B cell (primary cell): Measurements from ENCODE around the gene TMEM255B. TPM values are rescaled to one million over a fixed set of nuclear protein-coding genes. Genes with fewer than 3 reads are reported as not detected.

ENCODE experiments used
- ATAC-seq: fragments of 200-7000 bp; cut with Tn5 transposase; one replicate; pipeline ENCODE4 v1.10.0; 2021; ENCODE audit warnings: low read depth, mild to moderate bottlenecking, moderate number of reproducible peaks, moderate library complexity
- CTCF ChIA-PET: fragments of 350-600 bp; sonication (Branson Sonifier 250); formaldehyde crosslinking; loops from one replicate; lab custom pipeline; 2021; ENCODE audit warnings: antibody characterized with exemption, inconsistent platforms; lab: Charles Lee
- POLR2A ChIA-PET: fragments of 350-600 bp; sonication (Branson Sonifier 250); formaldehyde crosslinking; loops from one replicate; lab custom pipeline; 2021; ENCODE audit warnings: antibody characterized with exemption; lab: Charles Lee
- DNase-seq: peaks from one replicate; pipeline ENCODE4 v3.0.0; 2013
- H2AFZ ChIP-seq: 2 replicates; pipeline ENCODE4 v1.6.1; 2012; ENCODE audit warnings: mild to moderate bottlenecking, low read depth, low read length; ENCODE audit not compliant: insufficient read depth, poor library complexity, severe bottlenecking
- H3K27ac ChIP-seq, 2 donors: 1 replicate in 1 of 2; 2 replicates in 1 of 2; pipeline ENCODE4 v1.5.1; 2012 to 2013; ENCODE audit warnings: low read length in 2 of 2, mild to moderate bottlenecking in 2 of 2, moderate library complexity in 1 of 2
- H3K27me3 ChIP-seq, 4 experiments: fragments of 200-600 bp in 1 of 4; sonication (generic) in 1 of 4; replicated peaks in 1 of 4; 1 replicate in 2 of 4; 2 replicates in 2 of 4; pipeline versions ENCODE4 v1.6.1 to v1.7.0; 2013 to 2016; ENCODE audit warnings: low read length in 3 of 4, mild to moderate bottlenecking in 2 of 4, mixed read lengths in 1 of 4, moderate library complexity in 1 of 4; ENCODE audit not compliant: insufficient read depth in 4 of 4, control insufficient read depth in 3 of 4; ENCODE audit errors: control extremely low read depth in 1 of 4
- H3K36me3 ChIP-seq, 2 experiments: replicated peaks in 1 of 2; 1 replicate in 1 of 2; 2 replicates in 1 of 2; pipeline versions ENCODE4 v1.6.1 to v1.7.1; 2013; ENCODE audit warnings: low read length in 1 of 2; ENCODE audit not compliant: insufficient read depth in 2 of 2, control insufficient read depth in 1 of 2; ENCODE audit errors: control extremely low read depth in 1 of 2, extremely low read depth in 1 of 2
- H3K4me1 ChIP-seq, 2 donors: fragments of 200-600 bp in 1 of 2; sonication (generic) in 1 of 2; 1 replicate in 1 of 2; 2 replicates in 1 of 2; pipeline versions ENCODE4 v1.5.1 to v1.6.1; 2013 to 2017; ENCODE audit warnings: low read length in 2 of 2; ENCODE audit not compliant: control insufficient read depth in 2 of 2, insufficient read depth in 2 of 2
- H3K4me2 ChIP-seq: replicated peaks from 2 replicates; pipeline ENCODE3; 2012; ENCODE audit warnings: mild to moderate bottlenecking, low read depth, low read length; ENCODE audit not compliant: poor library complexity, severe bottlenecking
- H3K4me3 ChIP-seq, 5 experiments: fragments of 200-600 bp in 1 of 5; sonication (generic) in 1 of 5; 1 replicate in 3 of 5; 2 replicates in 2 of 5; pipeline versions ENCODE4 v1.5.1 to v1.7.0; 2011 to 2016; ENCODE audit warnings: low read length in 4 of 5, mild to moderate bottlenecking in 4 of 5, low read depth in 2 of 5, control low read depth in 1 of 5, moderate library complexity in 1 of 5; ENCODE audit not compliant: insufficient read depth in 1 of 5; ENCODE audit errors: control extremely low read depth in 1 of 5, extremely low read depth in 1 of 5
- H3K79me2 ChIP-seq: fragments of 200-600 bp; sonication (generic); one replicate; pipeline ENCODE4 v1.6.0; 2016; ENCODE audit warnings: low read length; ENCODE audit not compliant: control insufficient read depth, insufficient read depth
- H3K9ac ChIP-seq: fragments of 200-600 bp; sonication (generic); 2 replicates; pipeline ENCODE4 v1.6.1; 2017; ENCODE audit warnings: mild to moderate bottlenecking, low read length, moderate library complexity
- H3K9me3 ChIP-seq, 3 donors: one replicate each; pipeline versions ENCODE4 v1.6.1 to v1.7.1; 2013; ENCODE audit warnings: low read length in 2 of 3; ENCODE audit not compliant: control insufficient read depth in 2 of 3, insufficient read depth in 1 of 3; ENCODE audit errors: control extremely low read depth in 1 of 3
- H4K20me1 ChIP-seq: 2 replicates; pipeline ENCODE4 v1.6.0; 2012; ENCODE audit warnings: mild to moderate bottlenecking, low read length; ENCODE audit not compliant: insufficient read depth, control insufficient read depth, poor library complexity, severe bottlenecking
- H3K27ac Mint-ChIP-seq: one replicate; pipeline ENCODE4 v1.8.0; 2021; ENCODE audit warnings: mixed read lengths
- H3K27me3 Mint-ChIP-seq: one replicate; pipeline ENCODE4 v1.8.0; 2021; ENCODE audit warnings: mixed read lengths
- H3K4me1 Mint-ChIP-seq: one replicate; pipeline ENCODE4 v1.8.0; 2021; ENCODE audit warnings: mixed read lengths
- H3K4me3 Mint-ChIP-seq: one replicate; pipeline ENCODE4 v1.8.0; 2021; ENCODE audit warnings: mixed read lengths
- H3K9me3 Mint-ChIP-seq: one replicate; pipeline ENCODE4 v1.8.0; 2022; ENCODE audit warnings: mixed read lengths; ENCODE audit not compliant: insufficient read depth
- EZH2 ChIP-seq: IDR thresholded peaks from 2 replicates; pipeline ENCODE4 v1.6.1; 2012; ENCODE audit warnings: borderline replicate concordance, low read depth, mild to moderate bottlenecking, moderate library complexity, low read length; ENCODE audit not compliant: insufficient read depth, poor library complexity, severe bottlenecking
- WGBS: methylation state at CpG from one replicate; pipeline ENCODE4 v1.1.5; 2013; ENCODE audit warnings: missing lambda C conversion rate; ENCODE audit not compliant: insufficient coverage; 5-methylcytosine and 5-hydroxymethylcytosine counted together
- intact Hi-C: fragments of 100-400 bp; cut with micrococcal nuclease; formaldehyde crosslinking; loops from one replicate; pipeline ENCODE4 v1.10.0; 2022
- polyA plus RNA-seq: library from polyadenylated mRNA; depleted of rRNA; stranded (reverse); fragments of >200 nt; gene quantifications from 2 replicates; pipeline ENCODE4 v1.2.3, GENCODE V29; 2012
- total RNA-seq, 2 donors: library from RNA; stranded (reverse); fragments of 120-200 nt in 1 of 2; gene quantifications; 1 replicate in 1 of 2; 2 replicates in 1 of 2; pipeline versions ENCODE4 v1.2.3 to v1.2.4, GENCODE V29; 2013 to 2022
- TF ChIP-seq, protein P1 (sequence below): fragments of 200-600 bp; IDR thresholded peaks from one replicate; pipeline ENCODE4 v1.8.0; 2022; ENCODE audit warnings: antibody characterized with exemption, mild to moderate bottlenecking

TMEM255B gene
- total and polyA plus RNA-seq, 2 donors (not counting 1 experiment from before 2014, with no cell fraction given), result 2.1 to 8.2 TPM

DNA sequence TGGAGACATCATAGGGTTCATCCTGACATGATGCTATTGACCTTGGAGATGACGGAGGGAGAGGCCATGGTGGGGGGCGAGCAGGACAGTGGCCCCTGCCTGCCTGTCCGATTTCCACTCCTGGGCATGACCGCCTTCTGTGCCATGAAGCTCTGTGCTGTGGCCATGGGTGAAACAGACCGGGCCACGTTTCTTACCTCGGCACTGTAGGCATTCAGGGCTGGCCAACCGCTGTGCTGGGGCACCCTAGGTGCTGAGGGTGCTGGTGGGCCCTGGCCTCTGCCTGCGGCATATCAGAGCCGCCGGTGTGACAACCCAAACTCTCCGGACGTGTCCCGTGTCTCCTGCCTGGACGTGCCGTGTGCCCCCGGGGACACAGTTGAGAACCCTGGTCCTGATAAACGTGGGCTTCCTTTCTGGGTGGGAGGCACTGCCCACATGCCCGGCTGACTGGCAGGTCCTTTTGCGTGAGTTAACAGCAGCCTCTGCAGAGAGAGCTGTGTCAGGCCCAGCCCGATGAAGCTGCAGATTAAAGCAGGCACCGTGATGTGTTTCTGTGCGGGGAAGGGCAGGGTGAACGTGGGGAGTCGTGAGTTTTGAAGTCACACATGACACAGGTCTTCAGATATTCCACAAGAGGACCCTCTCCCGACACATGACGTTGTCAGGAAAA lies 46.5 kb downstream of the TMEM255B start:
- no peak overlapping the region for H3K9ac ChIP-seq
- ChIA-PET POLR2A (no interaction called here), CTCF (no interaction called here)
- H3K4me1 Mint-ChIP-seq, result no peaks in the 10 kb centered on the region
- no peak overlapping the region for H3K4me3 ChIP-seq
- no peaks in the 10 kb centered on the region for H3K4me1 ChIP-seq
- H3K27ac Mint-ChIP-seq, result no peak overlapping the region
- H3K4me3 Mint-ChIP-seq, result no peak overlapping the region
- 96% methylated on average over 24 of the region's 27 CpGs for WGBS
- no peaks in the 10 kb centered on the region for H3K27me3 ChIP-seq
- no peak overlapping the region for H3K4me2 ChIP-seq
- no peak overlapping the region for H2AFZ ChIP-seq
- H3K27me3 Mint-ChIP-seq, result no peaks in the 10 kb centered on the region
- no peak overlapping the region for H3K27ac ChIP-seq
- H4K20me1 ChIP-seq, result no peaks in the 10 kb centered on the region
- TF ChIP-seq EZH2, result no peak
- TF ChIP-seq, protein P1, sequence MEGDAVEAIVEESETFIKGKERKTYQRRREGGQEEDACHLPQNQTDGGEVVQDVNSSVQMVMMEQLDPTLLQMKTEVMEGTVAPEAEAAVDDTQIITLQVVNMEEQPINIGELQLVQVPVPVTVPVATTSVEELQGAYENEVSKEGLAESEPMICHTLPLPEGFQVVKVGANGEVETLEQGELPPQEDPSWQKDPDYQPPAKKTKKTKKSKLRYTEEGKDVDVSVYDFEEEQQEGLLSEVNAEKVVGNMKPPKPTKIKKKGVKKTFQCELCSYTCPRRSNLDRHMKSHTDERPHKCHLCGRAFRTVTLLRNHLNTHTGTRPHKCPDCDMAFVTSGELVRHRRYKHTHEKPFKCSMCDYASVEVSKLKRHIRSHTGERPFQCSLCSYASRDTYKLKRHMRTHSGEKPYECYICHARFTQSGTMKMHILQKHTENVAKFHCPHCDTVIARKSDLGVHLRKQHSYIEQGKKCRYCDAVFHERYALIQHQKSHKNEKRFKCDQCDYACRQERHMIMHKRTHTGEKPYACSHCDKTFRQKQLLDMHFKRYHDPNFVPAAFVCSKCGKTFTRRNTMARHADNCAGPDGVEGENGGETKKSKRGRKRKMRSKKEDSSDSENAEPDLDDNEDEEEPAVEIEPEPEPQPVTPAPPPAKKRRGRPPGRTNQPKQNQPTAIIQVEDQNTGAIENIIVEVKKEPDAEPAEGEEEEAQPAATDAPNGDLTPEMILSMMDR, result no peak
- DNase-seq, result no peak
- H3K79me2 ChIP-seq, result no peaks in the 10 kb centered on the region
- no peak for ATAC-seq
- no peaks in the 10 kb centered on the region for H3K36me3 ChIP-seq
- intact Hi-C loops, result no loop called here
- peaks cover 0 to 42% (median 15%) of the 10 kb centered on the region in 3 donors for H3K9me3 ChIP-seq
- H3K9me3 Mint-ChIP-seq, result peaks cover 5% of the 10 kb centered on the region

DNA sequence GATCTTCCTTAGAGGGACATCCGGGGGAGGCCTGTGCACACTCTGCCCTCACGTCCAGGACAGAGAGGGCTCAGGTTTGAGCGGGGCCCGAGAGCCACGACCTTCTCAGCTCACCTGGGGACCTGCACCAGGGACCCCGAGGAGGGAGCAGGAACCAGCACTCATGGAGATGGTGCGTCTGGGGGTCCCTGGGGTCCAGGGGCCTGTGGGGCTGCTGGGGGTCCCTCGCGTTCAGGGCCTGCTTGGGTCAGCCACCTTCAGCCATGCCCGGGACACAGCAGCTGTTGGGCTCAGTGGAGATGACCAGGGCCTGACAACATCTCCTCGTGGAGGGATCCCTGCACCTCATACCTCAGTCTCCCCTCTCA lies 47.1 kb downstream of the TMEM255B start:
- H3K79me2 ChIP-seq, result no peaks in the 10 kb centered on the region
- no peak overlapping the region for H3K27ac ChIP-seq
- H3K27ac Mint-ChIP-seq, result no peak overlapping the region
- H3K9me3 Mint-ChIP-seq, result peaks cover 5% of the 10 kb centered on the region
- no peak overlapping the region for H3K4me2 ChIP-seq
- no peaks in the 10 kb centered on the region for H3K4me1 Mint-ChIP-seq
- no peak overlapping the region for H3K9ac ChIP-seq
- H3K27me3 Mint-ChIP-seq, result no peaks in the 10 kb centered on the region
- no peaks in the 10 kb centered on the region for H3K4me1 ChIP-seq
- ChIA-PET POLR2A (no interaction called here), CTCF (no interaction called here)
- intact Hi-C loops, result no loop called here
- H3K4me3 ChIP-seq, result no peak overlapping the region
- no peak overlapping the region for H2AFZ ChIP-seq
- TF ChIP-seq EZH2, result no peak
- TF ChIP-seq, protein P1, result no peak
- WGBS, result 92% methylated on average over 11 of the region's 11 CpGs
- no peaks in the 10 kb centered on the region for H3K36me3 ChIP-seq
- no peak overlapping the region for H3K4me3 Mint-ChIP-seq
- no peaks in the 10 kb centered on the region for H3K27me3 ChIP-seq
- H4K20me1 ChIP-seq, result no peaks in the 10 kb centered on the region
- DNase-seq (no peak), ATAC-seq (no peak)
- H3K9me3 ChIP-seq, result peaks cover 0 to 46% (median 15%) of the 10 kb centered on the region in 3 donors
